T-helper 1 cell treated with Interleukin-12 subunit alpha and Interleukin-12 subunit beta and Interleukin-4 antibody, amounts not matched to agents 30 ng/mL and 1 ng/mL, for 36 hours (primary cell): ENCODE results near the gene FKRP. TPM values are rescaled to one million over a fixed set of nuclear protein-coding genes. Genes with fewer than 3 reads are reported as not detected.

ENCODE experiments used
- intact Hi-C: fragments of 100-400 bp; cut with micrococcal nuclease; formaldehyde crosslinking; loops from one replicate; pipeline ENCODE4 v1.15.1; 2024
- total RNA-seq: library from RNA; stranded (reverse); gene quantifications from 2 replicates; pipeline ENCODE4 v1.2.3, GENCODE V29; 2022

Gene FKRP
- total RNA-seq, 1 donor from 2014 or later = 20.5 TPM

DNA sequence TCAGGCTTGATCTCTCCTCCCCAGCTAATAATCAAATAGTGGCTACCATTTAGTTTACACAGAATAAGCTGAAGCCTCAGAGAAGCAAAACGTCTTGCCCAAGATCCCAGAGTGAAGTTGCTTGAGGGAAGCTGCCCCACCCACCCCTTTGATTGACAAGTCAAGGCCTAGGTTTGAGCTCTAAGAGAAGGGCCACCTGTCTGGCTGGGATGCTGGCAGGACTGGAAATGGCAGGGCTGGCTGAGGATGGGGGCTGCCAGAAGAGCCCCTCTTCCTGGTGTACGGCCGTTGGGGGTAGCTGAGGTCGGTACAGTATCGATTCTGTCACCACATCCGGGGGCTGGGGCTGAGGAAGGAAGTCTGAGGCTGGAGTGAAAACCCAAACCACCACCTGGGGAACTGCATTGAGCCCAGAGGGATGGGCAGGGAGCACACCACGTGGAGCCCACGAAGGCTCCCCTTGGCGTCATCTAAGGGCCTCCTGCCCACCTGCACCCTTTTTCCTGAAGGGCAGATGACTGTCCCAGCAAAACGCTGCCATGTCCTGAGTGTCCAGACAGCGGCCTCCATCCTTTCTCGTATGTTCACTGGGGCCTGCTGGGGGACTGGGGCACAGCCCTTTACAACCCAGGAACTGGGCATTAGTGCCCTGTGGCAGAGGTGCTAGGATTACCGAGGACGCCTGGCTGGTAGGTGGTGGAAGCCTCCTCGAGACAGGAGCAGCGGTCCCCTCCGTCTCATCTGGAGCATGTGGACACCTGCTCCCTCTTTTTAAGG lies 27.5 kb upstream of the FKRP start:
- intact Hi-C loops = loop anchor here (1.0 to 10.0 kb wide), 6 partner anchors 10 to 1004 kb away; partner anchors contain the start of genes CCDC61 and DACT3

GRCh38 chr19:46718934-46719622 lies 26.8 kb upstream of the FKRP start:
- intact Hi-C loops = loop anchor here (1.0 to 10.0 kb wide), 6 partner anchors 9 to 1004 kb away; partner anchors contain the start of genes CCDC61 and DACT3

DNA sequence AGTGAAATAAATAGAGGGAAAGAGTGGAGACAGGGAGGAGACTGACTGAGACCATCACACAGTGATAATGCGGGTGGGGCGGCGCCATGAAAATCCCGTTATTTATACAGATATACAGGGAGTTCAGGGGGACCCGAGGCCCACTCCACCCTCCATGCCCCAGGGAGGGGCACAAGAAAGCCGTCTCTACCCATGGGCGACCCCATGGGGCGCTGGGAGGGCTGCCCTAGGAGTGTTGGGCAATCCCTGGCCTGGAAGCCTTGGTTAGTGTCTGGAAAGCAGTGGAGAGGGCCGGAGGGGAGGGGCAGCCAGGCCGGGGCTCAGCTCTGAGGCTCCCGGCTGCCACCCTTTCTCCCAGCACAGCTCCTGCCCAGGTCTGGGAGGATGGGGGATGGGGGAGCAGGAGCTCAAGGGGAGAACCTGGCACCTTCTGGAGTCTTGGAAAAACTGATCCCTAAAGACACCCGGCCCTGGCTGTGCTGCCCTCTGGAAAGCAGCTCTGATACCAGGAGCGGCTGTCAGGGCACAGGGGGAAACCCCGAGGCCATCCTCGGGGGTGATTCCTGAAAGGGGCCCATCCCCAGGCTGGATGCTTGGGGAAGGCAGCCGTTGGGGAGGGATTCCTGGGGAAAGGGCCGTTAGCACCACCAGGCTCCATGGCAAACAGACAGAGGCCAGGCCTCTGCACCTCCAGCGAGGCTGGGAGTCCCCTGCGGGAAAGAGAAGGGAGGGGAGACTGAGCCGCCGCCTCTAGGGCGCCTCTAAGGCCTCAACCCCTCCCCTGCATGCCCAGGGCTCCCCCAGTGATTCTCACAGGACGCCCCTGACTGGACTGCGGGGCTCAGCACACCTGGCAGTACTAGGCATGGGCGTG lies 26.0 kb upstream of the FKRP start:
- intact Hi-C loops = loop anchor here (10.0 kb wide), 3 partner anchors 525 to 1005 kb away; partner anchors contain the start of gene CCDC61

DNA sequence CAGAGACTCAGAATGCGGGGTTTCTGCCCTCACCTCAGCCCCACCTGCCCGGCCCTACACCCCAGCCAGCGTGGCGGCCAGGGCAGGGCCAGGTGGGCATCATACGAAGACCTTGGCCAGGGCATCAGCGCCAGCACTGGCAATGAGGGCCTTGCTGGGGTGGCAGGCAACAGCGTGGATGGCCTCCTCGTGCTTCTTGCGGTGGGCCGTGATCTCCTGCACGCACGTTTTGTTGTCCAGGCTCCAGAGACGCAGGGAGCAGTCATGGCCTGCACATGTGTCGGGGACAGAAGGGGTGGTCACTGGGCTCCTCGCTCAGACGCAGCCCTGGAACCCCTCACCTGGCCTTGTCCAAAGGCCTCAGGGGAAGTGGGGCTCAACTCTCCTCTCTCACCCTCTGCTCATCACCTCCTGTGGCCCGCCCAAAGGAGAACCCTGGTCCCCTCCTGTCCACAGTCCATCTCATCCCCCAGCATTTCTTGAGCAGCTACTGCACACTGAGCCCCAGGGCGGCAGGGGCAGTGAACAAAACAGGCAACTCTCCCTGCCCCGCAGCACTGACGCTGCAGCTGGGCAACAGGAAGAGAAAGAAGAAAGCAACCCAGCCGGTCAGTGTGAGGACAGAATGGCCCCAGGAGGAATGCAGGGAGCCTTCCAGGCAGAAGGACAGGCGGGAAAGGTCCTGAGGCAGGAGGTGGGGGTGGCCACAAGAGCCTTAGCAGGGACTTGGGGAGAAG lies 25.2 kb upstream of the FKRP start:
- intact Hi-C loops = no loop called here

GRCh38 chr19:46721269-46722003 lies 24.4 kb upstream of the FKRP start:
- intact Hi-C loops = no loop called here

- intact Hi-C loops = no loop called here
Observed at GRCh38 chr19:46722004-46722380, 23.9 kb upstream of the FKRP start.

GRCh38 chr19:46722421-46723022 lies 23.3 kb upstream of the FKRP start:
- intact Hi-C loops = no loop called here

DNA sequence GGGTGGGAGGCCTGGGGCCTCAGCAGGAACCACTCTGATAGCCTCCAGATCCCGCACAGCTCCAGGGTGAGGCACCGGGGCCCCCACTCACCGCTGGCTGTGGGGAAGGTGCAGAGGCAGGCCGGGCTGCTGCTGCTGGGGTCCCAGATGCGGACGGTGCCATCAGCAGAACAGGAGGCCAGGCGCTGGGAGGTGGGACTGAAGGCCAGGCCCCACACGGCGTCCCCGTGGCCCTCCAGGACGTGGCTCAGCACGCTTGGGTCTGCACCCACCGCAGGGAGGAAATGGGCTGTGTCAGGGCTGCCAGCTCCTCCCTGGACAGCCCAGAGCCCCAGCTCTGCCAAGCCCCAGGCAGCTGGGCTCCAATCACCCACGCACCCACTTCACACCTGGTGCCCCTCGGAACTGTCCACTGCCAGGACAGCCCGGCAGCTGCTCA lies 22.8 kb upstream of the FKRP start:
- intact Hi-C loops = no loop called here

DNA sequence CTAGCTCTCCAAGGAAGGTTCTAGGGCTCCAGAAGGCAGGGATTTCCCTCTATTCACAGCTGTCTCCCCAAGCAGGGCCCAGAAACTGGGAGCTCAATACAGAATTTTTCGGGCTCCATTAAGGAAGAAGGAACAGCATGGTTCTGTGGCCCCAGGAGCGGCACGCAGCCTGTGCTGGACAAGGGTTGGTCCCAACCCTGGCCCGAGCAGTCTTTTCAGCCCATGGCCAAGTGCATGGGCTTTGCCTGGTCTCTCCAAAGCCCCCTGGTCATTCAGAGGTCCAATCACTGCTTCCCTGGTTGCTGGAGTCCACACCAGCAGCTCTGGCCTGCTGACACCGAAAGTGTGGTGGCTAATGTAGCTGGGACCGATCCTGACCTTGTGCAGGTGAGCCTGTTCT lies 22.4 kb upstream of the FKRP start:
- intact Hi-C loops = no loop called here

DNA sequence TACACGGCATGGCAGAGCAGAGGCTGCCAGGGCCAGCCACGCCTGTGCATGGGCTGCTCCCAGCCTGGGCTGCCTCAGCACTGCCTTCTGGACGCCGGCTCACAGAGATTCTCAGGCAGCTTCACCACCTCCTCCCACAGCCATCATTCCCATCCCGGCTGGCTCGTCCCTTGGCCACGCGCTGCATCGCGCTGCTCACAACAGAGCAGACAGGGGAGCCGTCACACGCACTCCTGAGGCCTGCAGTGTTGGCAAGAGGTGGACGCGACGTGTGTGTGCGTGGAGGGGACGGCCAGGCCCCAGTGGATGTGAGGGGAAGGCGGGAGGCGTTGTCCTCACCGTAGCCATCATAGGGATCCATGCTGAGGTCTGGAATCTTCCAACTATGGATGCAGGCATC lies 21.4 kb upstream of the FKRP start:
- intact Hi-C loops = no loop called here

- intact Hi-C loops = no loop called here
Observed at GRCh38 chr19:46725036-46725820, 20.6 kb upstream of the FKRP start.

GRCh38 chr19:46725859-46726393 lies 19.9 kb upstream of the FKRP start:
- intact Hi-C loops = no loop called here

- intact Hi-C loops = no loop called here
Observed at GRCh38 chr19:46726551-46726950, 19.3 kb upstream of the FKRP start.

GRCh38 chr19:46726971-46727501 lies 18.8 kb upstream of the FKRP start:
- intact Hi-C loops = no loop called here

- intact Hi-C loops = loop anchor here (1.0 to 2.0 kb wide), 4 partner anchors 9 to 198 kb away; partner anchors contain the start of genes FKRP and STRN4
Observed at GRCh38 chr19:46727757-46728156, 18.1 kb upstream of the FKRP start.

GRCh38 chr19:46728208-46728607 lies 17.6 kb upstream of the FKRP start:
- intact Hi-C loops = loop anchor here (1.0 to 2.0 kb wide), 4 partner anchors 10 to 199 kb away; partner anchors contain the start of genes FKRP and STRN4

- intact Hi-C loops = loop anchor here (1.0 to 2.0 kb wide), 4 partner anchors 11 to 200 kb away; partner anchors contain the start of genes FKRP and STRN4
Observed at GRCh38 chr19:46728693-46729339, 17.0 kb upstream of the FKRP start.
